HCT116 (cell line): ENCODE results near the gene PARVB. TPM values are rescaled to one million over a fixed set of nuclear protein-coding genes. Genes with fewer than 3 reads are reported as not detected.

Source experiments
- ATAC-seq: fragments of 200-7000 bp; cut with Tn5 transposase; 2 replicates; pipeline ENCODE4 v1.9.1; 2020; ENCODE audit warnings: mild to moderate bottlenecking, moderate library complexity
- BruUV-seq: library from RNA; stranded (reverse); fragments of 400-500 nt; replicated peaks from 2 replicates; lab custom pipeline; 2021; lab: Mats Ljungman, UMichigan
- CTCF ChIA-PET: fragments of 300-600 bp; sonication (Branson Sonifier 250); formaldehyde crosslinking; loops from one replicate; lab custom pipeline; 2021; ENCODE audit warnings: antibody characterized with exemption; lab: Charles Lee
- POLR2A ChIA-PET: fragments of 300-600, 350-600 bp; sonication (Branson Sonifier 250); formaldehyde crosslinking; loops from one replicate; lab custom pipeline; 2021; ENCODE audit warnings: antibody characterized with exemption; lab: Charles Lee
- RAD21 ChIA-PET, 2 experiments: fragments of 300-600 bp; sonication (Branson Sonifier 250); formaldehyde crosslinking; loops; one replicate each; lab custom pipeline; 2023; ENCODE audit warnings: low total read pairs in 2 of 2; ENCODE audit not compliant: uncharacterized antibody in 2 of 2, unreplicated experiment in 2 of 2, low non-redundant PET in 1 of 2; lab: Charles Lee
- DNase-seq: peaks from one replicate; pipeline ENCODE4 v3.0.0-alpha.2; 2010; ENCODE audit warnings: low read depth, low spot score
- H2AFZ ChIP-seq: fragments of 200-600 bp; shearing (Covaris generic), sonication (generic); 2 replicates; pipeline ENCODE4 v1.6.1; 2017; ENCODE audit warnings: low read depth, mixed run types, mixed read lengths, antibody characterized with exemption, low read length; ENCODE audit not compliant: poor library complexity, severe bottlenecking
- H3K27ac ChIP-seq: 2 replicates; pipeline ENCODE4 v1.5.1; 2012; ENCODE audit warnings: low read depth, low read length
- H3K27me3 ChIP-seq: fragments of 200-600 bp; sonication (generic); 2 replicates; pipeline ENCODE4 v1.6.1; 2016; ENCODE audit warnings: mixed run types, low read length, mixed read lengths; ENCODE audit not compliant: insufficient read depth
- H3K36me3 ChIP-seq, 2 experiments: fragments of 200-500 bp in 1 of 2; fragments of 200-600 bp in 1 of 2; sonication (Bioruptor generic) in 1 of 2; sonication (generic) in 1 of 2; 2 replicates each; pipeline versions ENCODE4 v1.5.1 to v1.6.1; 2014 to 2016; ENCODE audit warnings: low read length in 2 of 2, inconsistent platforms in 1 of 2, mixed read lengths in 1 of 2, mixed run types in 1 of 2; ENCODE audit not compliant: insufficient read depth in 2 of 2, control insufficient read depth in 1 of 2
- H3K4me1 ChIP-seq, 2 experiments: fragments of 200-600 bp in 1 of 2; sonication (generic) in 1 of 2; 2 replicates each; pipeline versions ENCODE4 v1.5.1 to v1.6.1; 2012 to 2017; ENCODE audit warnings: low read length in 2 of 2, inconsistent platforms in 1 of 2, mild to moderate bottlenecking in 1 of 2, mixed read lengths in 1 of 2, mixed run types in 1 of 2, moderate library complexity in 1 of 2; ENCODE audit not compliant: insufficient read depth in 2 of 2, control insufficient read depth in 1 of 2
- H3K4me2 ChIP-seq: fragments of 200-600 bp; sonication (generic); 2 replicates; pipeline ENCODE4 v1.6.1; 2017; ENCODE audit warnings: mixed run types, low read length, mixed read lengths
- H3K4me3 ChIP-seq, 2 experiments: fragments of 200-600 bp in 1 of 2; sonication (generic) in 1 of 2; replicated peaks in 1 of 2; 2 replicates each; pipeline ENCODE4 v1.5.1; 2011 to 2016; ENCODE audit warnings: low read length in 2 of 2, control low read depth in 1 of 2, low read depth in 1 of 2, mild to moderate bottlenecking in 1 of 2, mixed read lengths in 1 of 2, mixed run types in 1 of 2
- H3K79me2 ChIP-seq: fragments of 200-600 bp; sonication (generic); 2 replicates; pipeline ENCODE4 v1.6.1; 2017; ENCODE audit warnings: mild to moderate bottlenecking, mixed run types, low read length, moderate library complexity, mixed read lengths; ENCODE audit not compliant: insufficient read depth
- H3K9ac ChIP-seq: fragments of 200-600 bp; sonication (generic); 2 replicates; pipeline ENCODE4 v1.6.1; 2016; ENCODE audit warnings: low read length, mixed read lengths
- H3K9me2 ChIP-seq: fragments of 200-600 bp; sonication (generic), shearing (Covaris generic); 2 replicates; pipeline ENCODE4 v1.6.1; 2017; ENCODE audit warnings: mixed run types, mild to moderate bottlenecking, moderate library complexity; ENCODE audit not compliant: insufficient read depth
- H3K9me3 ChIP-seq, 2 experiments: fragments of 200-500 bp in 1 of 2; fragments of 200-600 bp in 1 of 2; sonication (Bioruptor generic) in 1 of 2; sonication (generic) in 1 of 2; 2 replicates each; pipeline ENCODE4 v1.6.1; 2014 to 2017; ENCODE audit warnings: low read length in 2 of 2, mixed read lengths in 2 of 2, inconsistent platforms in 1 of 2, low read depth in 1 of 2, mild to moderate bottlenecking in 1 of 2, mixed run types in 1 of 2, moderate library complexity in 1 of 2; ENCODE audit not compliant: control insufficient read depth in 1 of 2, insufficient read depth in 1 of 2
- H4K20me1 ChIP-seq: fragments of 200-600 bp; sonication (generic), shearing (Covaris generic); 2 replicates; pipeline ENCODE4 v1.6.1; 2017; ENCODE audit warnings: mixed run types, mild to moderate bottlenecking, moderate library complexity; ENCODE audit not compliant: insufficient read depth
- EGR1 ChIP-seq: IDR thresholded peaks from 2 replicates; pipeline ENCODE4 v1.6.1; 2012; ENCODE audit warnings: low read depth
- ELF1 ChIP-seq: IDR thresholded peaks from 2 replicates; pipeline ENCODE4 v1.6.1; 2012; ENCODE audit warnings: low read depth, borderline replicate concordance
- EZH2 ChIP-seq: fragments of 200-600 bp; sonication (generic); IDR thresholded peaks from 2 replicates; pipeline ENCODE4 v1.6.1; 2017; ENCODE audit warnings: antibody characterized with exemption, mixed run types
- EZH2phosphoT487 ChIP-seq: fragments of 200-600 bp; IDR thresholded peaks from 2 replicates; pipeline ENCODE4 v1.6.1; 2018; ENCODE audit warnings: antibody characterized with exemption, borderline replicate concordance
- POLR2A ChIP-seq: IDR thresholded peaks from 2 replicates; pipeline ENCODE4 v1.7.0; 2011; ENCODE audit warnings: borderline replicate concordance; ENCODE audit not compliant: insufficient read depth, insufficient read length; ENCODE audit errors: extremely low read depth
- POLR2AphosphoS5 ChIP-seq: IDR thresholded peaks from 2 replicates; pipeline ENCODE4 v1.6.1; 2011; ENCODE audit warnings: mild to moderate bottlenecking, low read depth, low read length, moderate library complexity
- SIN3A ChIP-seq: IDR thresholded peaks from 2 replicates; pipeline ENCODE4 v1.6.1; 2012; ENCODE audit warnings: low read depth
- TCF7L2 ChIP-seq: IDR thresholded peaks from 2 replicates; pipeline ENCODE4 v1.7.0; 2011; ENCODE audit warnings: borderline replicate concordance, inconsistent platforms; ENCODE audit not compliant: insufficient read depth, insufficient read length; ENCODE audit errors: extremely low read depth
- YY1 ChIP-seq: IDR thresholded peaks from 2 replicates; pipeline ENCODE4 v1.6.1; 2011; ENCODE audit warnings: low read length, low read depth, moderate library complexity, mild to moderate bottlenecking; ENCODE audit not compliant: insufficient replicate concordance; ENCODE audit errors: extremely low read depth
- ZNF274 ChIP-seq: fragments of 200-500 bp; sonication (Bioruptor generic); IDR thresholded peaks from 2 replicates; pipeline ENCODE4 v1.6.1; 2014; ENCODE audit warnings: mild to moderate bottlenecking, low read depth, low read length, inconsistent platforms
- intact Hi-C: fragments of 100-400 bp; cut with micrococcal nuclease; formaldehyde crosslinking; loops from 2 replicates; pipeline ENCODE4 v1.10.0; 2022
- total RNA-seq: library from RNA; stranded (reverse); gene quantifications from one replicate; pipeline ENCODE4 v1.2.1, GENCODE V29; 2021; ENCODE audit not compliant: unreplicated experiment
- TF ChIP-seq, protein P1 (sequence below): IDR thresholded peaks from 2 replicates; pipeline ENCODE4 v1.6.1; 2011; ENCODE audit warnings: mild to moderate bottlenecking, low read length, moderate library complexity; ENCODE audit not compliant: insufficient replicate concordance; ENCODE audit errors: extremely low read depth
- TF ChIP-seq, protein P2 (sequence below), 3 experiments: fragments of 200-600 bp in 1 of 3; sonication (generic) in 1 of 3; IDR thresholded peaks in 2 of 3; conservative IDR thresholded peaks in 1 of 3; 2 replicates each; pipeline ENCODE4 v1.5.1; 2012 to 2017; ENCODE audit warnings: low read depth in 2 of 3, low read length in 2 of 3, antibody characterized with exemption in 1 of 3, borderline replicate concordance in 1 of 3, control low read depth in 1 of 3, mild to moderate bottlenecking in 1 of 3, mixed read lengths in 1 of 3, mixed run types in 1 of 3, moderate library complexity in 1 of 3; ENCODE audit not compliant: insufficient read depth in 1 of 3
- TF ChIP-seq, protein P3 (sequence below): IDR thresholded peaks from 2 replicates; pipeline ENCODE4 v1.6.1; 2012

PARVB gene
- total RNA-seq, 1 experiment from 2014 or later, result 21.4 TPM

DNA sequence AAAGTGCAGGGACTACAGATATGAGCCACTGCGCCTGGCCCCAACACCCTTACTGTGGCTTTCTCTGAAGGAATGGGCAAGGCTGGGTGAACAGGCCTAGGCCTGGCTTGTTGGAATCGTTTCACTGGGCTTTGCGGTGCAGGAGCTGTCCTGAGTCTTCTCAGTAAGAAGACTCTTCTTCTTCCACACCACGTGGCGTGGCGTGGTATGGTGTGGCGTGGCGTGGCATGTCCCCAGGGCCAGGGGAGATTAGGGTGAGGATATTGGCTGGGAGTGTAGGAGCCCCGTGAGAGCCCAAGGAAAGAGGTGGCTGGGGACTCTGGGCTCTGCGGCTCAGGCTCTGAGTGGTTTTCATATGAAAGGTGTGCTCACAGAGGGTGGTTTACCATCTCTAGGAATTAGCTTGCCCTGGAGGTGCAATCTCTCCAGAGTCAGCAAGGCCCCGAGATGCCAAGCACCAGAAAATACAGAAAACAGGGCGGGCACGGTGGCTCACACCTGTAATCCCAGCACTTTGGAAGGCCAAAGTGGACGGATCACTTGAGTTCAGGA lies 70.7 kb downstream of the PARVB start:
- H3K4me3 ChIP-seq, result no peak overlapping the region
- H3K4me1 ChIP-seq, result no peaks in the 10 kb centered on the region
- ATAC-seq (no peak), DNase-seq (no peak)
- no peaks in the 10 kb centered on the region for H3K9me3 ChIP-seq
- intact Hi-C loops, result no loop called here
- ChIA-PET CTCF (interaction anchor here (0.8 kb wide), 1 partner anchor 9 kb away, joined by 3 read pairs; no protein-coding TSS in a partner anchor), RAD21 (no interaction called here), POLR2A (no interaction called here)
- H3K27ac ChIP-seq, result no peak overlapping the region
- no TSS peak for BruUV-seq
- no peaks in the 10 kb centered on the region for H3K27me3 ChIP-seq
- H4K20me1 ChIP-seq, result no peaks in the 10 kb centered on the region
- no peak overlapping the region for H2AFZ ChIP-seq
- no peak overlapping the region for H3K4me2 ChIP-seq
- H3K9me2 ChIP-seq, result no peaks in the 10 kb centered on the region
- TF ChIP-seq ZNF274 (no peak), SIN3A (no peak), EGR1 (no peak), POLR2A (no peak), EZH2phosphoT487 (no peak), TCF7L2 (no peak), ELF1 (no peak), POLR2AphosphoS5 (no peak), YY1 (no peak), EZH2 (no peak)
- TF ChIP-seq, protein P1, sequence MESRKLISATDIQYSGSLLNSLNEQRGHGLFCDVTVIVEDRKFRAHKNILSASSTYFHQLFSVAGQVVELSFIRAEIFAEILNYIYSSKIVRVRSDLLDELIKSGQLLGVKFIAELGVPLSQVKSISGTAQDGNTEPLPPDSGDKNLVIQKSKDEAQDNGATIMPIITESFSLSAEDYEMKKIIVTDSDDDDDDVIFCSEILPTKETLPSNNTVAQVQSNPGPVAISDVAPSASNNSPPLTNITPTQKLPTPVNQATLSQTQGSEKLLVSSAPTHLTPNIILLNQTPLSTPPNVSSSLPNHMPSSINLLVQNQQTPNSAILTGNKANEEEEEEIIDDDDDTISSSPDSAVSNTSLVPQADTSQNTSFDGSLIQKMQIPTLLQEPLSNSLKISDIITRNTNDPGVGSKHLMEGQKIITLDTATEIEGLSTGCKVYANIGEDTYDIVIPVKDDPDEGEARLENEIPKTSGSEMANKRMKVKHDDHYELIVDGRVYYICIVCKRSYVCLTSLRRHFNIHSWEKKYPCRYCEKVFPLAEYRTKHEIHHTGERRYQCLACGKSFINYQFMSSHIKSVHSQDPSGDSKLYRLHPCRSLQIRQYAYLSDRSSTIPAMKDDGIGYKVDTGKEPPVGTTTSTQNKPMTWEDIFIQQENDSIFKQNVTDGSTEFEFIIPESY, result no peak
- TF ChIP-seq, protein P2, sequence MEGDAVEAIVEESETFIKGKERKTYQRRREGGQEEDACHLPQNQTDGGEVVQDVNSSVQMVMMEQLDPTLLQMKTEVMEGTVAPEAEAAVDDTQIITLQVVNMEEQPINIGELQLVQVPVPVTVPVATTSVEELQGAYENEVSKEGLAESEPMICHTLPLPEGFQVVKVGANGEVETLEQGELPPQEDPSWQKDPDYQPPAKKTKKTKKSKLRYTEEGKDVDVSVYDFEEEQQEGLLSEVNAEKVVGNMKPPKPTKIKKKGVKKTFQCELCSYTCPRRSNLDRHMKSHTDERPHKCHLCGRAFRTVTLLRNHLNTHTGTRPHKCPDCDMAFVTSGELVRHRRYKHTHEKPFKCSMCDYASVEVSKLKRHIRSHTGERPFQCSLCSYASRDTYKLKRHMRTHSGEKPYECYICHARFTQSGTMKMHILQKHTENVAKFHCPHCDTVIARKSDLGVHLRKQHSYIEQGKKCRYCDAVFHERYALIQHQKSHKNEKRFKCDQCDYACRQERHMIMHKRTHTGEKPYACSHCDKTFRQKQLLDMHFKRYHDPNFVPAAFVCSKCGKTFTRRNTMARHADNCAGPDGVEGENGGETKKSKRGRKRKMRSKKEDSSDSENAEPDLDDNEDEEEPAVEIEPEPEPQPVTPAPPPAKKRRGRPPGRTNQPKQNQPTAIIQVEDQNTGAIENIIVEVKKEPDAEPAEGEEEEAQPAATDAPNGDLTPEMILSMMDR (IDR thresholded peaks at IDR 0.05 in 2 of 3, conservative IDR thresholded peaks at IDR 0.05 in 1 of 3; ENCODE audit: borderline replicate concordance in 1 of 3, insufficient read depth in 1 of 3, low read depth in 2 of 3, low read length in 2 of 3), result no peak
- TF ChIP-seq, protein P3, sequence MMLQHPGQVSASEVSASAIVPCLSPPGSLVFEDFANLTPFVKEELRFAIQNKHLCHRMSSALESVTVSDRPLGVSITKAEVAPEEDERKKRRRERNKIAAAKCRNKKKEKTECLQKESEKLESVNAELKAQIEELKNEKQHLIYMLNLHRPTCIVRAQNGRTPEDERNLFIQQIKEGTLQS, result no peak
- H3K79me2 ChIP-seq, result no peaks in the 10 kb centered on the region
- H3K9ac ChIP-seq, result no peak overlapping the region
- H3K36me3 ChIP-seq, result no peaks in the 10 kb centered on the region
